ENCODE results near the gene HJURP.
A peak's percentile ranks its signal among the peaks of the same experiment; 100 is the strongest.

HJURP gene

GRCh38 chr2:233840520-233840919, 13.8 kb downstream of the HJURP start:
- no peak overlapping the region for H3K4me2 ChIP-seq (ENCODE audit: low read length)
- H3K27ac ChIP-seq (ENCODE audit: low read depth, low read length): no peak overlapping the region
- H3K4me1 ChIP-seq (ENCODE audit: control insufficient read depth, low read length): no peaks in the 10 kb centered on the region
- peaks cover 94% of the 10 kb centered on the region for H3K79me2 ChIP-seq (ENCODE audit: control insufficient read depth, low read length)
- H4K20me1 ChIP-seq (ENCODE audit: control insufficient read depth, insufficient read depth, low read depth, low read length): peaks cover 37% of the 10 kb centered on the region
- no peak for TF ChIP-seq EZH2phosphoT487 (IDR thresholded peaks at IDR 0.05; ENCODE audit: borderline replicate concordance, low read length)
- no peak for TF ChIP-seq CTCF (IDR thresholded peaks at IDR 0.05; ENCODE audit: low read depth, low read length, poor library complexity, severe bottlenecking)
- H3K9me3 ChIP-seq (ENCODE audit: control insufficient read depth, insufficient read depth, low read length): no peaks in the 10 kb centered on the region
- H3K36me3 ChIP-seq (ENCODE audit: control insufficient read depth, low read length): peaks cover 99% of the 10 kb centered on the region
- H3K4me3 ChIP-seq (ENCODE audit: low read length): no peak overlapping the region
- H3K9me2 ChIP-seq (replicated peaks; ENCODE audit: control insufficient read depth, low read length): no peaks in the 10 kb centered on the region
- H3F3A ChIP-seq (ENCODE audit: control insufficient read depth, insufficient read depth): 0 out of 2 replicates have a peak, but pooled peaks cover 5% of the 10 kb centered on the region
- no peaks in the 10 kb centered on the region for H3K27me3 ChIP-seq (ENCODE audit: control insufficient read depth, low read length)

- no peaks in the 10 kb centered on the region for H3K4me1 ChIP-seq (ENCODE audit: control insufficient read depth, low read length)
- no peak overlapping the region for H3K4me3 ChIP-seq (ENCODE audit: low read length)
- H3K9me2 ChIP-seq (replicated peaks; ENCODE audit: control insufficient read depth, low read length): no peaks in the 10 kb centered on the region
- H3K36me3 ChIP-seq (ENCODE audit: control insufficient read depth, low read length): peaks cover 99% of the 10 kb centered on the region
- TF ChIP-seq CTCF (IDR thresholded peaks at IDR 0.05; ENCODE audit: low read depth, low read length, poor library complexity, severe bottlenecking): no peak
- no peak for TF ChIP-seq EZH2phosphoT487 (IDR thresholded peaks at IDR 0.05; ENCODE audit: borderline replicate concordance, low read length)
- peaks cover 85% of the 10 kb centered on the region for H3K79me2 ChIP-seq (ENCODE audit: control insufficient read depth, low read length)
- peak overlapping the region; percentile 10; the same call in 1 of the 2 replicates for H3K4me2 ChIP-seq (ENCODE audit: low read length)
- no peaks in the 10 kb centered on the region for H3K9me3 ChIP-seq (ENCODE audit: control insufficient read depth, insufficient read depth, low read length)
- H3K27ac ChIP-seq (ENCODE audit: low read depth, low read length): no peak overlapping the region
- peaks cover 11% of the 10 kb centered on the region; the same call in 1 of the 2 replicates for H3F3A ChIP-seq (ENCODE audit: control insufficient read depth, insufficient read depth)
- H3K27me3 ChIP-seq (ENCODE audit: control insufficient read depth, low read length): no peaks in the 10 kb centered on the region
- peaks cover 37% of the 10 kb centered on the region for H4K20me1 ChIP-seq (ENCODE audit: control insufficient read depth, insufficient read depth, low read depth, low read length)
Measured at GRCh38 chr2:233839447-233839820, 14.9 kb downstream of the HJURP start.

GRCh38 chr2:233838726-233839446, 15.4 kb downstream of the HJURP start:
- Histone ChIP-seq H3F3A (ENCODE audit: control insufficient read depth, insufficient read depth) (peaks cover 16% of the 10 kb centered on the region), H4K20me1 (ENCODE audit: control insufficient read depth, insufficient read depth, low read depth, low read length) (peaks cover 37% of the 10 kb centered on the region), H3K4me3 (ENCODE audit: low read length) (no peak overlapping the region), H3K4me1 (ENCODE audit: control insufficient read depth, low read length) (no peaks in the 10 kb centered on the region), H3K79me2 (ENCODE audit: control insufficient read depth, low read length) (peaks cover 79% of the 10 kb centered on the region), H3K9me2 (replicated peaks; ENCODE audit: control insufficient read depth, low read length) (no peaks in the 10 kb centered on the region), H3K9me3 (ENCODE audit: control insufficient read depth, insufficient read depth, low read length) (no peaks in the 10 kb centered on the region), H3K36me3 (ENCODE audit: control insufficient read depth, low read length) (peaks cover 99% of the 10 kb centered on the region), H3K27me3 (ENCODE audit: control insufficient read depth, low read length) (no peaks in the 10 kb centered on the region), H3K27ac (ENCODE audit: low read depth, low read length) (no peak overlapping the region), H3K4me2 (ENCODE audit: low read length) (peak overlapping the region; percentile 10; the same call in 1 of the 2 replicates)
- TF ChIP-seq EZH2phosphoT487 (IDR thresholded peaks at IDR 0.05; ENCODE audit: borderline replicate concordance, low read length): no peak
- no peak for TF ChIP-seq CTCF (IDR thresholded peaks at IDR 0.05; ENCODE audit: low read depth, low read length, poor library complexity, severe bottlenecking)

All from DOHH2 (cell line).